ES-I3 (cell line): ENCODE data around the gene UMAD1.
"Not testable (repeated sequence)": the region's sequence is repeated elsewhere in the genome, so short reads cannot be mapped to it uniquely, and the experiment has no call there.

Experiments used
- H3K36me3 ChIP-seq: 2 replicates; pipeline ENCODE4 v1.6.1; 2013; ENCODE audit warnings: mild to moderate bottlenecking, low read length, control low read depth, moderate library complexity; ENCODE audit not compliant: insufficient read depth
- H3K4me1 ChIP-seq: 2 replicates; pipeline ENCODE4 v1.6.1; 2013; ENCODE audit warnings: mild to moderate bottlenecking, control low read depth, low read length; ENCODE audit not compliant: insufficient read depth
- H3K9ac ChIP-seq: 2 replicates; pipeline ENCODE4 v1.6.1; 2013; ENCODE audit warnings: low read depth, mild to moderate bottlenecking, low read length, moderate library complexity
- H3K9me3 ChIP-seq: 2 replicates; pipeline ENCODE4 v1.6.1; 2013; ENCODE audit warnings: mild to moderate bottlenecking, low read length, moderate library complexity; ENCODE audit not compliant: control insufficient read depth, insufficient read depth

UMAD1 gene

GRCh38 chr7:7810826-7811225 lies 170.3 kb downstream of the UMAD1 start:
- H3K4me1 ChIP-seq = no peaks in the 10 kb centered on the region
- no peaks in the 10 kb centered on the region for H3K36me3 ChIP-seq
- no peak overlapping the region for H3K9ac ChIP-seq
- H3K9me3 ChIP-seq = no peaks in the 10 kb centered on the region

- Histone ChIP-seq H3K36me3 (no peaks in the 10 kb centered on the region), H3K4me1 (no peaks in the 10 kb centered on the region), H3K9me3 (no peaks in the 10 kb centered on the region), H3K9ac (no peak overlapping the region)
Measured at GRCh38 chr7:7812112-7812511, 171.6 kb downstream of the UMAD1 start.

- no peaks in the 10 kb centered on the region for H3K36me3 ChIP-seq
- no peak overlapping the region for H3K9ac ChIP-seq
- no peaks in the 10 kb centered on the region for H3K9me3 ChIP-seq
- H3K4me1 ChIP-seq = peaks cover 7% of the 10 kb centered on the region; the same call in 1 of the 2 replicates
Measured at GRCh38 chr7:7815395-7815794, 174.8 kb downstream of the UMAD1 start.

GRCh38 chr7:7816084-7816483 lies 175.5 kb downstream of the UMAD1 start:
- H3K36me3 ChIP-seq = no peaks in the 10 kb centered on the region
- H3K9me3 ChIP-seq = no peaks in the 10 kb centered on the region
- H3K4me1 ChIP-seq = peaks cover 12% of the 10 kb centered on the region
- H3K9ac ChIP-seq = no peak overlapping the region

GRCh38 chr7:7816816-7817536 lies 176.4 kb downstream of the UMAD1 start:
- Histone ChIP-seq H3K4me1 (peaks cover 19% of the 10 kb centered on the region), H3K36me3 (no peaks in the 10 kb centered on the region), H3K9ac (no peak overlapping the region), H3K9me3 (no peaks in the 10 kb centered on the region)

GRCh38 chr7:7817748-7818147 lies 177.2 kb downstream of the UMAD1 start:
- Histone ChIP-seq H3K9me3 (no peaks in the 10 kb centered on the region), H3K9ac (no peak overlapping the region), H3K4me1 (peaks cover 27% of the 10 kb centered on the region), H3K36me3 (no peaks in the 10 kb centered on the region)

GRCh38 chr7:7818179-7818578 lies 177.6 kb downstream of the UMAD1 start:
- not testable (repeated sequence) for H3K9ac ChIP-seq, H3K9me3 ChIP-seq, H3K36me3 ChIP-seq
- H3K4me1 ChIP-seq = peaks cover 27% of the 10 kb centered on the region

- no peaks in the 10 kb centered on the region for H3K36me3 ChIP-seq
- H3K9me3 ChIP-seq = no peaks in the 10 kb centered on the region
- no peak overlapping the region for H3K9ac ChIP-seq
- peaks cover 33% of the 10 kb centered on the region for H3K4me1 ChIP-seq
Measured at GRCh38 chr7:7819442-7820247, 179.1 kb downstream of the UMAD1 start.

GRCh38 chr7:7820409-7820808 lies 179.9 kb downstream of the UMAD1 start:
- Histone ChIP-seq H3K36me3 (no peaks in the 10 kb centered on the region), H3K4me1 (peaks cover 33% of the 10 kb centered on the region), H3K9me3 (no peaks in the 10 kb centered on the region), H3K9ac (no peak overlapping the region)

GRCh38 chr7:7820939-7821338 lies 180.4 kb downstream of the UMAD1 start:
- peaks cover 33% of the 10 kb centered on the region for H3K4me1 ChIP-seq
- H3K9ac ChIP-seq = no peak overlapping the region; the same call in 1 of the 2 replicates
- no peaks in the 10 kb centered on the region for H3K36me3 ChIP-seq
- H3K9me3 ChIP-seq = no peaks in the 10 kb centered on the region

- no peaks in the 10 kb centered on the region for H3K36me3 ChIP-seq
- H3K9me3 ChIP-seq = no peaks in the 10 kb centered on the region
- H3K4me1 ChIP-seq = peaks cover 33% of the 10 kb centered on the region
- no peak overlapping the region for H3K9ac ChIP-seq
Measured at GRCh38 chr7:7821517-7821916, 181.0 kb downstream of the UMAD1 start.

GRCh38 chr7:7825294-7825693 lies 184.7 kb downstream of the UMAD1 start:
- not testable (repeated sequence) for H3K9ac ChIP-seq, H3K36me3 ChIP-seq, H3K9me3 ChIP-seq
- peaks cover 27% of the 10 kb centered on the region for H3K4me1 ChIP-seq

GRCh38 chr7:7829667-7830066 lies 189.1 kb downstream of the UMAD1 start:
- no peaks in the 10 kb centered on the region for H3K9me3 ChIP-seq
- H3K36me3 ChIP-seq = no peaks in the 10 kb centered on the region
- peaks cover 5% of the 10 kb centered on the region for H3K4me1 ChIP-seq
- no peak overlapping the region for H3K9ac ChIP-seq

GRCh38 chr7:7830122-7830878 lies 189.7 kb downstream of the UMAD1 start:
- Histone ChIP-seq H3K9ac (no peak overlapping the region), H3K4me1 (peaks cover 8% of the 10 kb centered on the region), H3K36me3 (no peaks in the 10 kb centered on the region), H3K9me3 (no peaks in the 10 kb centered on the region)
